OCI-LY3 (cell line): ENCODE data around the gene NCL.

Source experiments
- H2AFZ ChIP-seq: fragments of 200-600, 300-600 bp; shearing (Covaris generic); 2 replicates; pipeline ENCODE4 v1.6.0; 2014; ENCODE audit warnings: antibody characterized with exemption, low read depth, low read length
- H3K27ac ChIP-seq: fragments of 200-600, 300-600 bp; sonication (generic); 2 replicates; pipeline ENCODE4 v1.5.1; 2014; ENCODE audit warnings: mild to moderate bottlenecking, low read length, moderate library complexity, mixed read lengths
- H3K27me3 ChIP-seq: fragments of 200-600, 300-600 bp; sonication (generic); 2 replicates; pipeline ENCODE4 v1.6.1; 2014; ENCODE audit warnings: low read depth, low read length, mixed read lengths
- H3K36me3 ChIP-seq: fragments of 200-600, 300-600 bp; sonication (generic); replicated peaks from 2 replicates; pipeline ENCODE3; 2014; ENCODE audit warnings: low read depth, low read length, mixed read lengths
- H3K4me1 ChIP-seq: fragments of 300-600, 200-600 bp; sonication (generic); 2 replicates; pipeline ENCODE4 v1.6.1; 2014; ENCODE audit warnings: low read length, mixed read lengths
- H3K4me2 ChIP-seq: fragments of 200-600, 300-600 bp; sonication (generic); 2 replicates; pipeline ENCODE4 v1.6.1; 2014; ENCODE audit warnings: low read length, mixed read lengths
- H3K4me3 ChIP-seq: fragments of 300-600, 200-600 bp; sonication (generic); 2 replicates; pipeline ENCODE4 v1.5.1; 2014; ENCODE audit warnings: antibody characterized with exemption, mild to moderate bottlenecking, low read length, moderate library complexity
- H3K79me2 ChIP-seq: fragments of 300-600, 200-600 bp; shearing (Covaris generic); 2 replicates; pipeline ENCODE4 v1.6.1; 2014; ENCODE audit warnings: mild to moderate bottlenecking, low read length, mixed read lengths
- H3K9ac ChIP-seq: fragments of 300-600, 200-600 bp; shearing (Covaris generic); 2 replicates; pipeline ENCODE4 v1.6.0; 2014; ENCODE audit warnings: mild to moderate bottlenecking, low read length, moderate library complexity
- H3K9me3 ChIP-seq: fragments of 200-600, 300-600 bp; shearing (Covaris generic); 2 replicates; pipeline ENCODE4 v1.6.1; 2014; ENCODE audit warnings: low read length, mixed read lengths; ENCODE audit not compliant: insufficient read depth
- H4K20me1 ChIP-seq: fragments of 200-600, 300-600 bp; sonication (generic); 2 replicates; pipeline ENCODE4 v1.6.1; 2016; ENCODE audit warnings: low read length, mixed read lengths; ENCODE audit not compliant: insufficient read depth
- CTCF ChIP-seq: fragments of 200-600, 300-600 bp; sonication (generic); IDR thresholded peaks from 2 replicates; pipeline ENCODE4 v1.5.1; 2014; ENCODE audit warnings: antibody characterized with exemption, low read length, low read depth
- EZH2phosphoT487 ChIP-seq: fragments of 200-600 bp; shearing (Covaris generic); IDR thresholded peaks from 2 replicates; pipeline ENCODE4 v1.6.1; 2018; ENCODE audit warnings: antibody characterized with exemption, mixed run types, low read depth

Gene NCL

GRCh38 chr2:231458368-231458767, 5.9 kb downstream of the NCL start:
- Histone ChIP-seq H3K4me3 (no peak overlapping the region), H3K4me2 (no peak overlapping the region), H3K36me3 (peaks cover 89% of the 10 kb centered on the region), H3K9me3 (no peaks in the 10 kb centered on the region), H3K9ac (no peak overlapping the region), H2AFZ (no peak overlapping the region), H3K4me1 (peaks cover 9% of the 10 kb centered on the region; the same call in 1 of the 2 replicates), H3K27ac (no peak overlapping the region), H4K20me1 (peaks cover 55% of the 10 kb centered on the region), H3K79me2 (peaks cover 50% of the 10 kb centered on the region), H3K27me3 (no peaks in the 10 kb centered on the region)
- TF ChIP-seq EZH2phosphoT487 (no peak), CTCF (no peak)

- Histone ChIP-seq H2AFZ (no peak overlapping the region), H3K27ac (no peak overlapping the region), H3K4me2 (no peak overlapping the region), H3K4me3 (no peak overlapping the region), H3K36me3 (peaks cover 85% of the 10 kb centered on the region), H3K4me1 (no peaks in the 10 kb centered on the region; the same call in 1 of the 2 replicates), H3K9ac (no peak overlapping the region), H3K9me3 (no peaks in the 10 kb centered on the region), H4K20me1 (peaks cover 42% of the 10 kb centered on the region), H3K79me2 (peaks cover 38% of the 10 kb centered on the region), H3K27me3 (no peaks in the 10 kb centered on the region)
- TF ChIP-seq CTCF, result no peak
- no peak for TF ChIP-seq EZH2phosphoT487
Observed at GRCh38 chr2:231457101-231457500, 7.2 kb downstream of the NCL start.

DNA sequence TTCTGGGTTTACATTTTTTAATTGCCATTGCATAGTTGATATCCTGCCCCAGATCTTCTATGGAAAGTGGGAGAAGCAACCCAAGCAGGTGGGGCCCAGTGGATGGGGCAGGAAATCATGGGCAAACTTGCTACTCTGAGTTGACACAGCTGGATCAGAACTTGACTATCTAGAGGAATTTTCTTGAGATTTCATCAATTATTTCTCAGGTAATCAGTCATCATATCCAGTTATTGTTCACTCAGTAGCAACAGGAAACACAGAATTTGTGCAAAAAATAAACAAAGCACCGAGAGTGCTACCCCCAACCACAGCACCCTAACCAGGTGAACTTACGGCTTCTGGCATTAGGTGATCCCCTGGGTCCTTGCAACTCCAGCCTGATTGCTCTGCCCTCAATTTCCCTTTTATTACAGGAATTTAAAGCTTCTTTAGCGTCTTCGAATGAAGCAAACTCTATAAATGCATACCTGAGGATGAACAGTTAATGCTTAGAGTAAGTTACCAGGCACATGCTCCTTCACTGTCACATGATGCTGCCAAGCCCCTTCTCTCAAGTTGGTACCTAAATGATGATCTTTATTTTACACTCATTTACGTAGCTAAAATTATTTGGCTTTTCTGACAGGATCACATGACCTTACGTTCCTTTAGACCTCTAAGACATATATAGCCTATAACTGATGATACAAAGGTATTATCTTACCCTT, 7.8 kb downstream of the NCL start:
- peaks cover 83% of the 10 kb centered on the region for H3K36me3 ChIP-seq
- H2AFZ ChIP-seq, result no peak overlapping the region
- H3K27ac ChIP-seq, result no peak overlapping the region
- H3K9me3 ChIP-seq, result no peaks in the 10 kb centered on the region
- no peak for TF ChIP-seq CTCF
- TF ChIP-seq EZH2phosphoT487, result no peak
- H3K79me2 ChIP-seq, result peaks cover 31% of the 10 kb centered on the region
- H4K20me1 ChIP-seq, result peaks cover 36% of the 10 kb centered on the region
- H3K4me3 ChIP-seq, result no peak overlapping the region
- H3K4me2 ChIP-seq, result no peak overlapping the region
- no peaks in the 10 kb centered on the region for H3K4me1 ChIP-seq
- no peaks in the 10 kb centered on the region for H3K27me3 ChIP-seq
- no peak overlapping the region for H3K9ac ChIP-seq

DNA sequence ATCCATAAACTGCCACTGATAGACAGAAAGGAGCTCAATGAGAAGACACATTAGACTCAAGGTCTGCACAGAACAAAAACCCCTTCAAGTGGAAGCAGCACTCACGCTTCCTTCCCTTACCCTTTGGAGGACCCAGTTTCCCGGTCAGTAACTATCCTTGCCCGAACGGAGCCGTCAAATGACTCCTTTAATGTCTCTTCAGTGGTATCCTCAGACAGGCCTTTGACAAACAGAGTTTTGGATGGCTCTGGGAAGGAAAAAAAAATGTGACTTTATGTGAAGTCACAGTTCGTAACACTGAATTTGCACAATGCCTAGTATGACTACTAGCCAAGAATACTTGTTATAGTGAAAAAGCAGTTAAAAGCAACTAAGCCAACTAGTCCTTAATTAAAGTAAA, 8.4 kb downstream of the NCL start:
- Histone ChIP-seq H3K9ac (no peak overlapping the region), H3K27me3 (no peaks in the 10 kb centered on the region), H3K4me3 (no peak overlapping the region), H3K9me3 (no peaks in the 10 kb centered on the region), H4K20me1 (peaks cover 33% of the 10 kb centered on the region), H3K4me1 (no peaks in the 10 kb centered on the region), H3K4me2 (no peak overlapping the region), H2AFZ (no peak overlapping the region), H3K27ac (no peak overlapping the region), H3K79me2 (peaks cover 27% of the 10 kb centered on the region), H3K36me3 (peaks cover 80% of the 10 kb centered on the region)
- TF ChIP-seq EZH2phosphoT487 (no peak), CTCF (no peak)
